Naive B cell (primary cell): ENCODE measurements around the gene MYO9B. TPM values are rescaled to one million over a fixed set of nuclear protein-coding genes. Genes with fewer than 3 reads are reported as not detected.
"Not testable (repeated sequence)": the region's sequence is repeated elsewhere in the genome, so short reads cannot be mapped to it uniquely, and the experiment has no call there.

ENCODE experiments used
- ATAC-seq, 2 donors: fragments of 150-1000 bp; cut with Tn5 transposase; 2 replicates each; pipeline ENCODE4 v1.10.0; 2021; ENCODE audit warnings: low read depth in 2 of 2, mild to moderate bottlenecking in 2 of 2, moderate library complexity in 2 of 2
- DNase-seq: peaks from one replicate; pipeline ENCODE4 v3.0.0; 2022
- H3K27ac Mint-ChIP-seq, 6 donors: one replicate each; pipeline ENCODE4 v1.8.0; 2020 to 2022; ENCODE audit warnings: mild to moderate bottlenecking in 6 of 6, mixed read lengths in 6 of 6, moderate library complexity in 5 of 6, inconsistent platforms in 2 of 6
- H3K27me3 Mint-ChIP-seq, 3 donors: one replicate each; pipeline ENCODE4 v1.8.0; 2021 to 2022; ENCODE audit warnings: mixed read lengths in 3 of 3, mild to moderate bottlenecking in 1 of 3
- H3K36me3 Mint-ChIP-seq, 2 donors: one replicate each; pipeline ENCODE4 v1.8.0; 2020 to 2022; ENCODE audit warnings: mixed read lengths in 2 of 2, inconsistent platforms in 1 of 2, mild to moderate bottlenecking in 1 of 2
- H3K4me1 Mint-ChIP-seq, 3 donors: one replicate each; pipeline ENCODE4 v1.8.0; 2020 to 2022; ENCODE audit warnings: mixed read lengths in 3 of 3, inconsistent platforms in 1 of 3, mild to moderate bottlenecking in 1 of 3, moderate library complexity in 1 of 3
- H3K4me3 Mint-ChIP-seq, 8 donors: one replicate each; pipeline ENCODE4 v1.8.0; 2020 to 2022; ENCODE audit warnings: mild to moderate bottlenecking in 8 of 8, mixed read lengths in 8 of 8, moderate library complexity in 8 of 8, inconsistent platforms in 2 of 8
- H3K9me3 Mint-ChIP-seq, 7 donors: one replicate each; pipeline ENCODE4 v1.8.0; 2020 to 2022; ENCODE audit warnings: mixed read lengths in 7 of 7, mild to moderate bottlenecking in 5 of 7, inconsistent platforms in 2 of 7, moderate library complexity in 1 of 7
- polyA plus RNA-seq, 6 donors: library from polyadenylated mRNA; unstranded; fragments of 300-500 nt; fragmentation: Illumina TruSeq; gene quantifications; one replicate each; pipeline ENCODE4 v1.2.3, GENCODE V29; 2021; ENCODE audit warnings: low read depth in 6 of 6

The MYO9B gene
- polyA plus RNA-seq, 6 donors from 2014 or later: 3.1 to 34.9 (median 6.9) TPM

DNA sequence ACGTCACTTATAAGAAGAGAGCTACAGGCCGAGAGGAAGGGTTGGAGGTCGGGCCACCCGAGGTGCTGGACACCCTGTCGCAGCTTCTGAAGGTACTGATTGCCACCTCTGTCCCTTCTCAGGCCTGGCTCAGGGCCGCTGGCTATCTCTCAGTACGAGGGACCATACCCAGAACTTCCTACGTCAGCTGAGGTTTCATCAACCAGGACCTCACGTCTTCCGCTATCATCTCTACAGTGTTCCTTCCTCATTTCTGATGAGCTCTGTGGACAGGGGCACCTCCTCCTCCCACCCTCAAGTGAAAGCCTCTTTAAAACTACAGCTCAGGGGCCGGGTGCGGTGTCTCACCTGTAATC lies 81.3 kb downstream of the MYO9B start:
- Mint-ChIP-seq H3K36me3 (peaks cover 8 to 12% of the 10 kb centered on the region in 2 donors), H3K27me3 (no peaks in the 10 kb centered on the region), H3K27ac (peak overlapping the region in 4 of 6 donors; percentile 53 to 79 (median 60)), H3K9me3 (no peaks in the 10 kb centered on the region), H3K4me1 (no peaks in the 10 kb centered on the region), H3K4me3 (peak overlapping the region in 1 of 8 donors; percentile 16)
- ATAC-seq (peak; percentile 40 to 71), DNase-seq (no peak)

DNA sequence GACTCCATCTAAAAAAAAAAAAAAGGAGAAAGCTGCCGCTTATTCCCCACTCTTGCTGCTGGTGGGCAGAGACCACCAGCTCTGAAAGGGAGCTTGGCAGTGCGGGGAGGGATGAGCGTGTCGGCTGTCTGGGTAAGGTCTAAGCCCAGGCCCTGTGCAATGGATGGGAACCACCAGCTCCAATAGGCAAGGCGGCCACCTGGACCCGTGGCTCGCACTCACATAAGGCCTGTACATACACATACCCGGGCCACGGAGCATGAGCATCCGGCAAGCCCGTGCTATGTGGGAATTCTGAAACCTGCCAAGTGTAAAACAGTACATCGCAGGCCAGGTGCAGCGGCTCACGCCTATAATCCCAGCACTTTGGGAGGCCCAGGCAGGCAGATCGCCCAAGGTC lies 83.0 kb downstream of the MYO9B start:
- Mint-ChIP-seq H3K4me3 (no peak overlapping the region), H3K27ac (peak overlapping the region in 1 of 6 donors; percentile 33), H3K4me1 (no peaks in the 10 kb centered on the region), H3K27me3 (no peaks in the 10 kb centered on the region), H3K36me3 (peaks cover 13 to 17% of the 10 kb centered on the region in 2 donors), H3K9me3 (no peaks in the 10 kb centered on the region)
- ATAC-seq (no peak), DNase-seq (no peak)

DNA sequence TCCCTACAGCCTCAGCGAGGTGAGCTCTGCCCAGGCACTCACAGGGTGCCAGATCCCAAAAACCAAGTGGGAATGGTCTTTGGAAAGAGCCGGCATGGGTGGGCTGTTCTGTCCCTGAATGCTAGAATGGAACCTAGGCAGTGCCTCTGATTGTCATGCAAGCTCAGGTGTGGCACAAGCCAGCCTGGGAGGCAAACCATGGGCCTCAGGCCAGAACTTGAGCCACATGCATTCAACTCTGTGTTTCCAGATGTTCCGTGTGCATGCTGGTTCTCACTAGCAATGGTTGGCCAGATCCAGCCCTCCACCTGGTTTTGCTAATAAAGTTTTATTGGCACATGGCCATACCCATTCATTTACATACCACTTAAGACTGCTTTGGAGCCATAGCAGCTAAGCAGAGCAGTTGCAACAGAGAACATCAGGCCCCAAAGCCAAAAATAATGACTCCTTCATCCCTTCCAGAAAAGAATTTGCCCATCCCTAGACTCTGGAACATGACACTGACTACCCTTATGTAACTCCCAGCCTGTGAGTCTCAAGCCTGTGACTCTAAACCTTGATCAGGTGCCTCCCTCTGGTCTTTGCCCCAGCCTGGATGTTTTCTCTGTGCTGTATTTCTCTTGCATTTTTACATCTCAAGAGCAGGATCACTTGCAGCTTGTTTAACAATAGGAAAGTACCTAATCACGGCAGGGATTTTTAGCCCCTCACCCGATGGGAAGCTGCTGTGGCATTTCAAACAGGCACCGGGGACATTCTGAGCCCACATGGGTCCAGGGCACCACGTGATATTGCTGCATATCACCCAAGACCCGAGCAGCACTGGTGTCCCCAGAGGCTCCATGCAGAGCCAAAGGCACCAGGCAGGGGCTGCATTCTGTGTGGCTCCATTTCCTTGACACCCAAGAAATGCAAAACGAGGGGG lies 84.2 kb downstream of the MYO9B start:
- peak overlapping the region in 1 of 6 donors; percentile 54 for H3K27ac Mint-ChIP-seq
- H3K9me3 Mint-ChIP-seq: peaks cover 0 to 2% (median 0%) of the 10 kb centered on the region in 7 donors
- H3K4me3 Mint-ChIP-seq: peak overlapping the region in 1 of 8 donors; percentile 47
- H3K36me3 Mint-ChIP-seq: peaks cover 15 to 20% of the 10 kb centered on the region in 2 donors
- ATAC-seq (no peak), DNase-seq (no peak)
- no peaks in the 10 kb centered on the region for H3K27me3 Mint-ChIP-seq
- no peaks in the 10 kb centered on the region for H3K4me1 Mint-ChIP-seq

DNA sequence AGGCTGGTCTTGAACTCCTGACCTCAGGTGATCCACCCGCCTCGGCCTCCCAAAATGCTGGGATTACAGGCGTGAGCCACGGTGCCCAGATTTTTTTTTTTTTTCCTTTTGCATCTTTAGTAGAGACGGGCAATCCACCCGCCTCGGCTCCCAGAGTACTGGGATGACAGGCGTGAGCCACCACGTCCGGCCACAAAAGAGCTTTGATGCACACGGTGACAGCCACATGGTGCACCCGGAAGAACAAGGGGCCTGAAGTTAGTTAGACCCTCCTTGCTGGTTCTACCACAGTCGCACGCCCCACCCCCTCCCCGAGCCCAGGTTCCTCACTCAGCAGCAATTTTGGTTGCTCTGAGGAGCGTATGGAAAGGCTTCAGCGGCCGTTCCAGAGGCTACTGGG lies 85.3 kb downstream of the MYO9B start:
- peaks cover 15 to 20% of the 10 kb centered on the region in 2 donors for H3K36me3 Mint-ChIP-seq
- H3K4me3 Mint-ChIP-seq: no peak overlapping the region
- no peaks in the 10 kb centered on the region for H3K4me1 Mint-ChIP-seq
- H3K9me3 Mint-ChIP-seq: peaks cover 0 to 2% (median 0%) of the 10 kb centered on the region in 7 donors
- H3K27ac Mint-ChIP-seq: peak overlapping the region in 1 of 6 donors; percentile 29
- DNase-seq (no peak), ATAC-seq (no peak)
- H3K27me3 Mint-ChIP-seq: no peaks in the 10 kb centered on the region

DNA sequence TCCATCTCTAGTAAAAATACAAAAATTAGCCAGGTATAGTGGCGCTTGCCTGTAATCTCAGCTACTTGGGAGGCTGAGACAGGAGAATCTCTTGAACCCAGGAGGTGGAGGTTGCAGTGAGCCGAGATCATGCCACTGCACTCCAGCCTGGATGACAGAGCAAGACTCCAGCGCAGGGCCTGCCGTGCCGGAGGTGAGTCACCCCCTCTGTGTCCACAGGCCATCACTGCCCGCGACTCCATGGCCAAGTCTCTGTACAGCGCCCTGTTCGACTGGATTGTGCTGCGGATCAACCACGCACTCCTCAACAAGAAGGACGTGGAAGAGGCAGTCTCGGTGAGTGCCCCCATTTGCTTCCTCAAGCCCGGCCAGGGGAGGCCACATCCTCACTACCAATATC lies 86.6 kb downstream of the MYO9B start:
- H3K36me3 Mint-ChIP-seq: peaks cover 15 to 20% of the 10 kb centered on the region in 2 donors
- not testable (repeated sequence) for DNase-seq, H3K27me3 Mint-ChIP-seq, ATAC-seq, H3K4me1 Mint-ChIP-seq, H3K9me3 Mint-ChIP-seq, H3K4me3 Mint-ChIP-seq
- peak overlapping the region in 1 of 6 donors; percentile 73 for H3K27ac Mint-ChIP-seq

DNA sequence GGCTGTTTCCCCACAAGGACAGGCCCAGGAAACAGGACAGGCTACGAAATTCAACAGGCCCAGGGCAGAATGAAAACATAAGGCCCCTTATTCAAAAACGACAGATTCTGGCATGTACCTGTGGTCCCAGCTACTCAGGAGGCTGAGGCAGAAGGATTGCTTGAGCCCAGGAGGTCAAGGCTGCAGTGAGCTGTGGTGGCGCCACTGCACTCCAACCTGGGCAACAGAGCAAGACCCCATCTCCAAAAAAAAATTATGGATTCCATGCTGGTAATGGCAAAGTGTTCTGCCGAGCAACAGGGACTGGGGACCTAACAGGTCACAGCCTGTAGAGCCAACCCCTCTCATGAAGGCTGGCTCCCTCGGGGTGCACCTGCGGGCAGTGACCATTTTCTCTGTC lies 87.0 kb downstream of the MYO9B start:
- Mint-ChIP-seq H3K27ac (no peak overlapping the region), H3K4me1 (no peaks in the 10 kb centered on the region), H3K4me3 (no peak overlapping the region), H3K27me3 (no peaks in the 10 kb centered on the region), H3K9me3 (peaks cover 0 to 2% (median 0%) of the 10 kb centered on the region in 7 donors), H3K36me3 (peaks cover 15 to 20% of the 10 kb centered on the region in 2 donors)
- ATAC-seq (no peak), DNase-seq (no peak)

DNA sequence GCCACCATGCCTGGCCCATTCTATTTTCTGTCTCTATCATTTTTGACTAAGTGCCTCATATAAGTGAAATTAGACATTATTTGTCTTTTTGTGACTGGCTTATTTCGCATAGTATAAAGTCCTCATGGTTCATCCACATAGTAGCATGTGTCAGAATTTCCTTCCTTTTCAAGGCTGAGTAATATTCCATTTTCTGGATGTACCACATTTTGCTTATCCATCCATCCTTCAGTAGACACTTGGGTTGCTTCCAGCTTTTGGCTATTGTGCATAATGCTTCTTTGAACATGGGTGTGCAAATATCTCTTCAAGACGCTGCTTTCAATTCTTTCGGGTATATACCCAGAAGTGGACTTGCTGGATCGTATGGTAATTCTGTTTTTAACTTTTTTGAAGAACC lies 88.1 kb downstream of the MYO9B start:
- Mint-ChIP-seq H3K27ac (no peak overlapping the region), H3K36me3 (peaks cover 15 to 20% of the 10 kb centered on the region in 2 donors), H3K27me3 (no peaks in the 10 kb centered on the region), H3K4me3 (no peak overlapping the region), H3K4me1 (no peaks in the 10 kb centered on the region), H3K9me3 (peaks cover 0 to 2% (median 0%) of the 10 kb centered on the region in 7 donors)
- ATAC-seq (no peak), DNase-seq (no peak)

DNA sequence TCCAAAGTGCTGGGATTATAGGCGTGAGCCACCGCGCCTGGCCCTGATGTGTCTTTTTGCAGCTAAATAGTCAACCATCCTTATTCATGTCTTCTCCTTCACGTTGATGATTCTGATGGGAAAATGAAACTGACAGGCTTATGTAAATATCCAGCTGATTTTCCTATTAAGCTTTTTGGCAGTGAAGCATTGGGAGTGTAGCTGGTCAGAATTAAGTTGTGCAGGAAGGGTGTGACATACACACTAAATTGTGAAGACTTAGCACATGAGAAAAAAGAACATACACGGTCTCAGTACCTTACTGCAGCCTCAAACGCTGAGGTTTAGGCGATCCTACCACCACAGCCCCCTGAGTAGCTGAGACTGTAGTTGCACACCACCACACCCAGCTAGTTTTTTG lies 89.1 kb downstream of the MYO9B start:
- Mint-ChIP-seq H3K27ac (peak overlapping the region in 1 of 6 donors; percentile 67), H3K4me3 (no peak overlapping the region), H3K27me3 (no peaks in the 10 kb centered on the region), H3K9me3 (peaks cover 0 to 2% (median 0%) of the 10 kb centered on the region in 7 donors), H3K36me3 (peaks cover 12 to 18% of the 10 kb centered on the region in 2 donors), H3K4me1 (no peaks in the 10 kb centered on the region)
- DNase-seq: no peak
- ATAC-seq: no peak

DNA sequence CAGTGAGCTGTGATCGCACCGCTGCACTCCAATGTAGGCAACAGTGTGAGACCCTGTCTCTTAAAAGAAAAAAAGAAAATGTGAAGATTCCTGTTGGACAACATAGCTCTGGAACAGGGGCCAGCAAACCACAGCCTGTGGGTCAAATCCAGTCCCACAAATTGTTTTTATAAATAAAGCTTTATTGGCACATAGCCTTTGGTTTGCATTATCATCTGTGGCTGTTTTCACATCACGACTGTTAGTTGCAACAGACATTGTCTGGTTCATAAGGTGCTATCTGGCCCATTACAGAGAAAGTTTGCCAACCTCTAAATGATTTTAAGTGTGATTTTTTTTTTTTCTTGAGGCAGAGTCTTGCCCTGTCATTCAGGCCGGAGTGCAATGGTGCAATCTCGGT lies 90.1 kb downstream of the MYO9B start:
- no peak for ATAC-seq
- no peak overlapping the region for H3K4me3 Mint-ChIP-seq
- H3K36me3 Mint-ChIP-seq: peaks cover 7 to 12% of the 10 kb centered on the region in 2 donors
- H3K4me1 Mint-ChIP-seq: no peaks in the 10 kb centered on the region
- DNase-seq: no peak
- H3K27ac Mint-ChIP-seq: peak overlapping the region in 2 of 6 donors; percentile 50 to 69
- H3K27me3 Mint-ChIP-seq: no peaks in the 10 kb centered on the region
- peaks cover 0 to 2% (median 0%) of the 10 kb centered on the region in 7 donors for H3K9me3 Mint-ChIP-seq

DNA sequence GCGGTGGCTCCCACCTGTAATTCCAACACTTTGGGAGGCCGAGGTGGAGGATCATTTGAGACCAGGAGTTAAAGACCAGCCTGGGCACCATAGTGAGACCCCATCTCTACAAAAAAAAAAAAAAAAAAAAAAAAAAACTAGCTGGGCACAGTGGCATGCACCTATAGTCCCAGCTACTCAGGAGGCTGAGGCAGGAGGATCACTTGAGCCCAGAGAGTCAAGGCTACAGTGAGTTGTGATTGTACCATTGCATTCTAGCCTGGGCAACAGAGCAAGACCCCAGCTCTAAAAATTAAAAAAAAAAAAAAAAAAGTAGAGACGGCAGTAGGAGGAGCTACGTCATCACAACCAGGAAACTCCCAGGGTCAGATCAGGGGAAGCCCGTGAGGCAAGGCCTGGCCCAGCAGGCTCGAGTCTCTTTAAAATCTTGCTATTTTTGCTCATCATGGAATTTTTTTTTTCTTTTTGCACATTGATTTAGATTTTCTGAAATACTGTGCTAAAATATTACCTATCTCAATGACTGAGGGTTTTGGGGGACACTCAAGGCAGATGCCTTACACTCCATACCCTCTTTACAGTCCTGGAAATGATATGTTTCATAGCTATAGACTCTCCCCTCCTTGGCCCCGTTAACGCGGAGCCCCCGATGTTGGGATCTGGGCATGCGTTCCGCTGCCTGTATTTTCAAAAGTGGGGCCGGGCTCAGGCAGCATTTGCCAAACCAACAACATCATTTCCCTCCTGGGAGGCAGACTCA lies 95.1 kb downstream of the MYO9B start:
- Mint-ChIP-seq H3K4me3 (no peak overlapping the region), H3K27ac (peak overlapping the region in 2 of 6 donors; percentile 54 to 94), H3K36me3 (peaks cover 0 to 8% of the 10 kb centered on the region in 2 donors), H3K27me3 (no peaks in the 10 kb centered on the region), H3K4me1 (peaks cover 0 to 2% (median 0%) of the 10 kb centered on the region in 3 donors), H3K9me3 (no peaks in the 10 kb centered on the region)
- DNase-seq: no peak
- peak; percentile 52 to 71 for ATAC-seq

DNA sequence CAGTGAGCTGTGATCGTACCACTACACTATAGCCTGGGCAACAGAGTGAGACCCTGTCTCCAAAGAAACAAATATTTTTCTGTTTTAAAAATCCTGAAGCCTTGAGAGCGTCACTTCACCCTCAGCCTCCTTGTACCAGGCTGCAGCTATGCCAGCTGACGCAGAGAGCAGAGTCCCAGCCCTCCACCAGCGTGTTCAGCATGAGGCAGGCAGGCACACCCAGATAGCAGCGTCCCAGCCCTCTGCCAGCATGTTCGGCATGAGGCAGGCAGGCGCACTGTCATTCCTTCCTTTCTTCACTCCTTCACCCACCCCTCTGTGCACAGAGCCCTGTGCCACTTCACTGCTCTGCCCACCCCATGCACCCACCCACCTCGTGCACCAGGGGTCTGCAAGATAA lies 96.3 kb downstream of the MYO9B start:
- Mint-ChIP-seq H3K9me3 (no peaks in the 10 kb centered on the region), H3K36me3 (peaks cover 0 to 8% of the 10 kb centered on the region in 2 donors), H3K27ac (peak overlapping the region in 1 of 6 donors; percentile 27), H3K27me3 (no peaks in the 10 kb centered on the region), H3K4me1 (peaks cover 0 to 2% (median 0%) of the 10 kb centered on the region in 3 donors), H3K4me3 (no peak overlapping the region)
- ATAC-seq (no peak), DNase-seq (no peak)

DNA sequence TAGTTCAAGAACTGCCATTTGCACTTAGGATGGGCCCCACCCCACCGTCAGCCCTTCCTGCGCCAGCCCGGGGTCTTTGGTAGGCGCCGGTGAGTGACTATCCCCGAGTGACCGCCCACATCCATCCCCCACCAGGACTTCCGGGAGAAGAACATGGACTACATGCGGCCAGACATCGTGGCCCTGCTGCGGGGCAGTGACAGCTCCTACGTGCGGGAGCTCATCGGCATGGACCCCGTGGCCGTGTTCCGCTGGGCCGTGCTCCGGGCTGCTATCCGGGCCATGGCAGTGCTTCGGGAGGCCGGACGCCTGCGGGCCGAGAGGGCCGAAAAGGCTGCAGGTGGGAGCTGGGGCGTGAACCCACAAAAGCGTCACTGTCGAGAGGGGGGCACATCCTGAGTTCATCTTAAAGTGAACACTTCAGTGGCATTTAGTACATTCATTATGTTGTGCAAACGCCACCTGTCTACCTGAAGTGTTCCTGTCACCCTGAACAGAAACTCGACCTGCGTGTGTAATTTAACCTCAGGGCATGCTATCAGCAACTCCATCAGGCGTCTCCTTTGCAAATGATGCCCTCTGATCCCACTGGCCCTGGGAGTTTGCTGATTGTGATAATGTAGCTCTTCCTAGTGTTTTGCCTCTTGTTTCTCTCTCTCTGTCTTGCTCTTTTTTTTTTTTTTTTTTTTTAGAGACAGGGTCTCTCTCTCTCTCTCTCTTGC lies 97.2 kb downstream of the MYO9B start:
- Mint-ChIP-seq H3K4me1 (peaks cover 0 to 2% (median 0%) of the 10 kb centered on the region in 3 donors), H3K27ac (peak overlapping the region in 3 of 6 donors; percentile 47 to 92 (median 49)), H3K27me3 (no peaks in the 10 kb centered on the region)

DNA sequence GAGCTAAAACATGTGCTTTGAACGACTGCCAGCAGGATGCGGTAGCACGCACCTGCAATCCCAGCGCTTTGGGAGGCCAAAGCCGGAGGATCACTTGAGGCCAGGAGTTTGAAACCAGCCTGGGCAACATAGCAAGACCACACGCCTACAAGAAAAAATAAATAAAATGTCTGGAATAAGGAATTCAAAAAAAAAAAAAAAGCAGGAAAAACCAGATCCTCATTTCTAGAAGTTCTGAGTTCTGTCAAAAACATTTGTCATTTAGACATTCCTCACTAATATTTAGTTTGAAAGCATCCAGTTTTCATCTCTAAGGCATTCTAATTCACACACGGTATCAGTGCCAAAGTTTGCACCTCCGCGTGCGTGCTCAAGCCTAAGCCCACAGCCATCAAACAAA lies 102.7 kb downstream of the MYO9B start:
- Mint-ChIP-seq H3K27me3 (no peaks in the 10 kb centered on the region), H3K27ac (no peak overlapping the region), H3K36me3 (peaks cover 0 to 13% of the 10 kb centered on the region in 2 donors), H3K9me3 (no peaks in the 10 kb centered on the region), H3K4me3 (no peak overlapping the region), H3K4me1 (peaks cover 4 to 12% (median 12%) of the 10 kb centered on the region in 3 donors)
- DNase-seq (no peak), ATAC-seq (no peak)

More for the DNA sequence above, 97.2 kb downstream of the MYO9B start:
- no peak for DNase-seq
- Mint-ChIP-seq H3K4me3 (no peak overlapping the region), H3K36me3 (peaks cover 0 to 8% of the 10 kb centered on the region in 2 donors), H3K9me3 (no peaks in the 10 kb centered on the region)
- no peak for ATAC-seq
